ENCODE data around the gene RSU1. TPM values are rescaled to one million over a fixed set of nuclear protein-coding genes. Genes with fewer than 3 reads are reported as not detected.

RSU1 gene
- total and polyA plus RNA-seq, 2 donors (not counting 1 experiment from before 2014, with no cell fraction given) = 46.9 to 252 TPM

- no peak overlapping the region for H2AFZ ChIP-seq (ENCODE audit: low read length)
- H3K36me3 ChIP-seq (ENCODE audit: control insufficient read depth, insufficient read depth, low read length) = no peaks in the 10 kb centered on the region
- no peaks in the 10 kb centered on the region for H3K4me1 ChIP-seq (ENCODE audit: control insufficient read depth, extremely low read depth, insufficient read depth, low read length)
- no peak for DNase-seq (ENCODE audit: low read depth in 2 of 2)
- H3K27me3 ChIP-seq (ENCODE audit: control insufficient read depth, insufficient read depth, low read length) = no peaks in the 10 kb centered on the region
- H3K4me3 ChIP-seq (replicated peaks in 1 of 4; ENCODE audit: control extremely low read depth in 1 of 4, insufficient read depth in 1 of 4, low read depth in 3 of 4, low read length in 4 of 4) = no peak overlapping the region
- no peak overlapping the region for H3K27ac ChIP-seq (ENCODE audit: insufficient read depth, low read length)
- peaks cover 13% of the 10 kb centered on the region for H3K79me2 ChIP-seq (ENCODE audit: control insufficient read depth, insufficient read depth, low read length)
- no peaks in the 10 kb centered on the region for H4K20me1 ChIP-seq (ENCODE audit: control insufficient read depth, extremely low read depth, insufficient read depth, low read length)
- H3K4me2 ChIP-seq (ENCODE audit: extremely low read depth, insufficient read depth, low read length) = no peak overlapping the region
- TF ChIP-seq CTCF (conservative IDR thresholded peaks at IDR 0.05 in 1 of 2, IDR thresholded peaks at IDR 0.05 in 1 of 2; ENCODE audit: low read depth in 1 of 2, low read length in 2 of 2) (no peak), EZH2 (IDR thresholded peaks at IDR 0.05; ENCODE audit: low read length, missing control alignments) (no peak)
- no peaks in the 10 kb centered on the region for H3K9me3 ChIP-seq (ENCODE audit: control insufficient read depth, insufficient read depth, low read depth, low read length)
- H3K9ac ChIP-seq (ENCODE audit: insufficient read depth, low read length) = no peak overlapping the region
Observed at GRCh38 chr10:16788778-16789177, 28.4 kb downstream of the RSU1 start.

DNA sequence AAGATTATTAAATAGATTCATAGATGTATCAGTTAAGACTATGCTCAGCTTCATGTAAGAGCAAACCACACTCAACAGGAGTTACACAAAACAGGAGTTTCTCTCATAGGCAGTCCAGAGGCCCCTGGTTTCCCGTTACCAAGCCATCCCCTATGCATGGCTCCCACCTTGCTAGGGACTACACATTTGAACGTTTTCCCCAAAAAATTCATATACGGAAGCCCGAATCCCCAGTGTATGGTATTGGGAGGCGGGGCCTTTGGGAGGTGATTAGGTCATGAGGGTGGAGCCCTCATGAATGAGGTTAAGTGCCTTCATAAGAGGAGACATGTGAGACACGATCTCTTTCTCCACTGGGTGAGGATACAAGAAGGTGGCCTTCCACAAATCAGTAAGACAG lies 29.1 kb downstream of the RSU1 start:
- Histone ChIP-seq H3K27ac (ENCODE audit: insufficient read depth, low read length) (no peak overlapping the region), H3K27me3 (ENCODE audit: control insufficient read depth, insufficient read depth, low read length) (no peaks in the 10 kb centered on the region), H3K4me1 (ENCODE audit: control insufficient read depth, extremely low read depth, insufficient read depth, low read length) (no peaks in the 10 kb centered on the region), H4K20me1 (ENCODE audit: control insufficient read depth, extremely low read depth, insufficient read depth, low read length) (no peaks in the 10 kb centered on the region), H2AFZ (ENCODE audit: low read length) (no peak overlapping the region), H3K4me3 (replicated peaks in 1 of 4; ENCODE audit: control extremely low read depth in 1 of 4, insufficient read depth in 1 of 4, low read depth in 3 of 4, low read length in 4 of 4) (no peak overlapping the region), H3K4me2 (ENCODE audit: extremely low read depth, insufficient read depth, low read length) (no peak overlapping the region), H3K36me3 (ENCODE audit: control insufficient read depth, insufficient read depth, low read length) (no peaks in the 10 kb centered on the region), H3K9ac (ENCODE audit: insufficient read depth, low read length) (no peak overlapping the region), H3K79me2 (ENCODE audit: control insufficient read depth, insufficient read depth, low read length) (peaks cover 13% of the 10 kb centered on the region), H3K9me3 (ENCODE audit: control insufficient read depth, insufficient read depth, low read depth, low read length) (no peaks in the 10 kb centered on the region)
- no peak for DNase-seq (ENCODE audit: low read depth in 2 of 2)
- TF ChIP-seq CTCF (conservative IDR thresholded peaks at IDR 0.05 in 1 of 2, IDR thresholded peaks at IDR 0.05 in 1 of 2; ENCODE audit: low read depth in 1 of 2, low read length in 2 of 2) = no peak
- no peak for TF ChIP-seq EZH2 (IDR thresholded peaks at IDR 0.05; ENCODE audit: low read length, missing control alignments)

GRCh38 chr10:16787361-16787791 lies 29.8 kb downstream of the RSU1 start:
- H3K9ac ChIP-seq (ENCODE audit: insufficient read depth, low read length) = no peak overlapping the region
- H3K27ac ChIP-seq (ENCODE audit: insufficient read depth, low read length) = no peak overlapping the region
- H3K4me3 ChIP-seq (replicated peaks in 1 of 4; ENCODE audit: control extremely low read depth in 1 of 4, insufficient read depth in 1 of 4, low read depth in 3 of 4, low read length in 4 of 4) = no peak overlapping the region
- DNase-seq (ENCODE audit: low read depth in 2 of 2) = no peak
- no peaks in the 10 kb centered on the region for H3K4me1 ChIP-seq (ENCODE audit: control insufficient read depth, extremely low read depth, insufficient read depth, low read length)
- H4K20me1 ChIP-seq (ENCODE audit: control insufficient read depth, extremely low read depth, insufficient read depth, low read length) = no peaks in the 10 kb centered on the region
- TF ChIP-seq EZH2 (IDR thresholded peaks at IDR 0.05; ENCODE audit: low read length, missing control alignments) (no peak), CTCF (conservative IDR thresholded peaks at IDR 0.05 in 1 of 2, IDR thresholded peaks at IDR 0.05 in 1 of 2; ENCODE audit: low read depth in 1 of 2, low read length in 2 of 2) (no peak)
- H3K4me2 ChIP-seq (ENCODE audit: extremely low read depth, insufficient read depth, low read length) = no peak overlapping the region
- no peaks in the 10 kb centered on the region for H3K9me3 ChIP-seq (ENCODE audit: control insufficient read depth, insufficient read depth, low read depth, low read length)
- no peak overlapping the region for H2AFZ ChIP-seq (ENCODE audit: low read length)
- no peaks in the 10 kb centered on the region for H3K27me3 ChIP-seq (ENCODE audit: control insufficient read depth, insufficient read depth, low read length)
- no peaks in the 10 kb centered on the region for H3K36me3 ChIP-seq (ENCODE audit: control insufficient read depth, insufficient read depth, low read length)
- H3K79me2 ChIP-seq (ENCODE audit: control insufficient read depth, insufficient read depth, low read length) = peaks cover 12% of the 10 kb centered on the region
